ENCODE data around the gene SKI. TPM values are rescaled to one million over a fixed set of nuclear protein-coding genes. Genes with fewer than 3 reads are reported as not detected.

The SKI gene
- total RNA-seq, 1 donor from 2014 or later: 40.7 TPM

- DNase-seq: peak; percentile 58
- Mint-ChIP-seq H3K27me3 (no peaks in the 10 kb centered on the region), H3K9me3 (no peaks in the 10 kb centered on the region), H3K36me3 (ENCODE audit: low read depth) (peaks cover 25% of the 10 kb centered on the region), H3K27ac (peak overlapping the region; percentile 51), H3K4me1 (peaks cover 59% of the 10 kb centered on the region), H3K4me3 (peak overlapping the region; percentile 93)
- intact Hi-C loops (cut with micrococcal nuclease): no loop called here
Observed at GRCh38 chr1:2233468-2233867, 5.3 kb downstream of the SKI start.

- peak overlapping the region; percentile 93 for H3K4me3 Mint-ChIP-seq
- peaks cover 22% of the 10 kb centered on the region for H3K36me3 Mint-ChIP-seq (ENCODE audit: low read depth)
- H3K27ac Mint-ChIP-seq: peak overlapping the region; percentile 88
- peaks cover 62% of the 10 kb centered on the region for H3K4me1 Mint-ChIP-seq
- intact Hi-C loops (cut with micrococcal nuclease): loop anchor here (1.0 kb wide), 1 partner anchor 21 kb away; no protein-coding TSS in a partner anchor
- no peaks in the 10 kb centered on the region for H3K9me3 Mint-ChIP-seq
- H3K27me3 Mint-ChIP-seq: no peaks in the 10 kb centered on the region
- peak; percentile 91 for DNase-seq
Observed at GRCh38 chr1:2233997-2234761, 6.1 kb downstream of the SKI start.

DNA sequence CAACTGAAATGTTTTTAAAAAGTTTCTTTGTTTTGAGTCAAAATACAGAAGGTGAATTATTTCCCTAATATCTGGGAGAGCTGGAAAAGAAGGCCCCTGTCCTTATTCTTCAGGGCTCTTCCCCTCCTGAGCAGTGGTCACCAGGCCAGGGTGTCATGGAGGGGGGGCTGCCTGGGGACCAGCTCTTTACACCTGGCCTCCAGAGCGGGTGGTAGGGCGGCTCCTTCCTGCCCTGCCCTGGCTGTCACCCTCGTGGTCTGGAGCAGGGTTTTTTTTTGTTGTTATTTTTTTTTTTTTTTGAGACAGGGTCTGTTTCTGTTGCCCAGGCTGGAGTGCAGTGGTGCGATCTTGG, 6.6 kb downstream of the SKI start:
- Mint-ChIP-seq H3K9me3 (no peaks in the 10 kb centered on the region), H3K27me3 (no peaks in the 10 kb centered on the region), H3K4me3 (peak overlapping the region; percentile 93), H3K4me1 (peaks cover 63% of the 10 kb centered on the region), H3K27ac (peak overlapping the region; percentile 88), H3K36me3 (ENCODE audit: low read depth) (peaks cover 19% of the 10 kb centered on the region)
- peak; percentile 78 for DNase-seq
- intact Hi-C loops (cut with micrococcal nuclease): loop anchor here (1.0 kb wide), 1 partner anchor 21 kb away; no protein-coding TSS in a partner anchor

DNA sequence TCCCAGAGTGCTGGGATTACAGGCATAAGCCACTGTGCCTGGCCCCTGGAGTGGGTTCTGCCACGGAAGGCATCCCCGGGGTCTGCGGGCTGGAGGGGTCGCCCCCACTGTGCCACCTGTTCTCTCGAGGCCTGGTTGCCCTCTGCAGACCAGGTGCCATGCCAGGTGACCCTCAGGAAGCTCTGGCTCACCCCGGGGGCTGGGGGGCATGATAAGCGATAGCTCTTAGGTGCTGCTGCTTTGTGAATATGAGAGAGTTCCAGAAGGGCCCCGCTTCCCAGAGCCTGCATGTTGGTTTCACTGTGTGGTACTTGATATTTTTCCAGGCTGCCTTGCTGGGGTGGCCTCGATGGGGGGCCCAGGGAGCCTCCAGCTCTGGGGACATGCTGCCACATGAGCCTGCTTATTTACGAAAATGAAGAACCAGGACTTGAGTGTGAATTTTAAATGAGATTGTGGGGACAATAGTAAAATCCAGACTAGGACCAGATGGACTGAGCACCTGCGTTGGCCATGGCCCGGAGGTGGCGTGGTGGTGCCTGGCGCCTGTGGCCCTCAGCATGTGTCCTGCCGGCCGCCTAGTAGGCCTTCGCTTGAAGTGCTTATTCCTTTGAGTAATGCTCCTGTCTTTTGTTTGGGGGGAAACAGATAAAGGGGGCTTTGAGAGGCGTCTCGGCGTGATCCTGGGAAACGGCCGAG, 7.3 kb downstream of the SKI start:
- Mint-ChIP-seq H3K36me3 (ENCODE audit: low read depth) (peaks cover 20% of the 10 kb centered on the region), H3K4me3 (peak overlapping the region; percentile 38), H3K4me1 (peaks cover 70% of the 10 kb centered on the region), H3K9me3 (no peaks in the 10 kb centered on the region), H3K27me3 (no peaks in the 10 kb centered on the region), H3K27ac (peak overlapping the region; percentile 51)
- intact Hi-C loops (cut with micrococcal nuclease): no loop called here
- no peak for DNase-seq

DNA sequence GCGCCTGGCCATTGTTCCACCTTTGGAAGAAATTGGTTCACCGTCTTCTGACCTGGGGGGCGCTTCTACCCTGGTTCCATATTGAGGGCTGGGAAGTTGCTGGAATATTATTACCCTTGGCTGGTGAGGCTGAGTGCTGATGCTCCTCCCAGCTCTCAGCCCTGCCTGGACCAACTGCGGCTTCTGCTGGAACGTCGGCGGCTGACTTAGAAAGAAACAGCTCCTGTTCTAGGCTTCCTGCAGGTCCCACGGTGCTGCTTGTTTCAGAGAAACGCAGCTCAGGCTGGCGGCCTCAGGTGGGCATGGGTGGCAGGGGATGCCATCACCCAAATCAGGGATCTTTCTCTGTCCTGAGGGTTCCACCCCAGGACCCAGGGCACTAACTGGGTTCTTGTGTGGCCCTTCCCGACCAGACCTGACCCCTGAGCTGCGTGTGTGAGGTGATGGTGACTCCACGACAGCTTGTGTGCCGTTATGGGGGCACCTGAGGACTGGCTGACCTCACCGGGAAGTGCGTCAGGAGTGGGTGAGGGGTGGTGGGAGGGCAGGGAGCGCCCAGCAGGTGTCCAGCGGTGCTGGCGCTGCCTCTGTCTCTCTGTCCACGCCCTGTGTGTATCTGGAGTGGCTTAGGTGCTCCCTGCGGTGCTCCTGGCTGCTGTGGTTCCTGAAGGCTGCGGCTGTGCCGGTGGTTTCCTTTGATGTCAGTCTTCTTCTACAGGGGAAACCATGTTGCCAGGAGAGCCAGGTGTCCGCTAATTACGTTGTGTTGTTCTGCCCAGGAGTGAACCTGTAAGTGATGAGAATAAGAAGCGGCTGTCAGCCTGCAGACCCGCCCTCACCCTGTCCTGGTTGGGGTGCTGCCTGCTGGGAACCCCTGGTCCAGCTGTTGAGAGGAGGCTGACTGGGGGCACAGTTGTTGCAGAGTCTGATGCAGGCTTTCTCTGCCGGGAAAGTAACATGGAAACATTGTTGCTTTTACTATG, 8.9 kb downstream of the SKI start:
- intact Hi-C loops (cut with micrococcal nuclease): loop anchor here (2.0 kb wide), 1 partner anchor 110 kb away; no protein-coding TSS in a partner anchor
- H3K9me3 Mint-ChIP-seq: no peaks in the 10 kb centered on the region
- H3K27me3 Mint-ChIP-seq: no peaks in the 10 kb centered on the region
- peak; percentile 85 for DNase-seq
- peaks cover 64% of the 10 kb centered on the region for H3K4me1 Mint-ChIP-seq
- no peak overlapping the region for H3K27ac Mint-ChIP-seq
- H3K36me3 Mint-ChIP-seq (ENCODE audit: low read depth): peaks cover 20% of the 10 kb centered on the region
- H3K4me3 Mint-ChIP-seq: peak overlapping the region; percentile 72

DNA sequence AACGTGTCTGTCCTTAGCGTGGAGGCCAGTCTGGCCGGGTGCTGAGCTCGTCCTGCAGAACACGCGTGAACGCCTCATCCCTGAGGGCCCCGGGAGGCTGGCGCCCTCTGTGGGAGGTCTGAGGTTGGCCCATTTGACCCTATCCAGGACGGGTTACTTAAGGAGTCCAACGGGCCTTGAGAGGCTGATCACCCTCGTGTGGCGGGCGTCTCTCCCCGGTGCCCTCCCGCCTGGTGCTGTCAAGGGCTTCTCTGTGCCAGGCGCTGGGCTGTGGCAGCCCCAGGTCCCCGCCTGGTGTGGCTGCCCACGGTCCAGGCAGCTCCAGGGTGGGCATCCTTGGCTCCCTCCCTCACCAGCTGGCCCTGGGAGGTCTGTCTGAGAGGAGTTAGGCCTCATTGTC, 9.7 kb downstream of the SKI start:
- H3K9me3 Mint-ChIP-seq: no peaks in the 10 kb centered on the region
- peaks cover 24% of the 10 kb centered on the region for H3K36me3 Mint-ChIP-seq (ENCODE audit: low read depth)
- peaks cover 60% of the 10 kb centered on the region for H3K4me1 Mint-ChIP-seq
- no peak for DNase-seq
- no peak overlapping the region for H3K27ac Mint-ChIP-seq
- H3K4me3 Mint-ChIP-seq: peak overlapping the region; percentile 72
- H3K27me3 Mint-ChIP-seq: no peaks in the 10 kb centered on the region
- intact Hi-C loops (cut with micrococcal nuclease): loop anchor here (2.0 kb wide), 1 partner anchor 111 kb away; no protein-coding TSS in a partner anchor

GRCh38 chr1:2238361-2239012, 10.4 kb downstream of the SKI start:
- Mint-ChIP-seq H3K4me3 (no peak overlapping the region), H3K36me3 (ENCODE audit: low read depth) (peaks cover 29% of the 10 kb centered on the region), H3K27ac (no peak overlapping the region), H3K27me3 (no peaks in the 10 kb centered on the region), H3K9me3 (no peaks in the 10 kb centered on the region), H3K4me1 (peaks cover 59% of the 10 kb centered on the region)
- intact Hi-C loops (cut with micrococcal nuclease): no loop called here
- DNase-seq: no peak

GRCh38 chr1:2239013-2239370, 10.9 kb downstream of the SKI start:
- no peak overlapping the region for H3K27ac Mint-ChIP-seq
- peaks cover 57% of the 10 kb centered on the region for H3K4me1 Mint-ChIP-seq
- peaks cover 33% of the 10 kb centered on the region for H3K36me3 Mint-ChIP-seq (ENCODE audit: low read depth)
- DNase-seq: no peak
- no peaks in the 10 kb centered on the region for H3K9me3 Mint-ChIP-seq
- no peaks in the 10 kb centered on the region for H3K27me3 Mint-ChIP-seq
- intact Hi-C loops (cut with micrococcal nuclease): no loop called here
- H3K4me3 Mint-ChIP-seq: no peak overlapping the region

DNA sequence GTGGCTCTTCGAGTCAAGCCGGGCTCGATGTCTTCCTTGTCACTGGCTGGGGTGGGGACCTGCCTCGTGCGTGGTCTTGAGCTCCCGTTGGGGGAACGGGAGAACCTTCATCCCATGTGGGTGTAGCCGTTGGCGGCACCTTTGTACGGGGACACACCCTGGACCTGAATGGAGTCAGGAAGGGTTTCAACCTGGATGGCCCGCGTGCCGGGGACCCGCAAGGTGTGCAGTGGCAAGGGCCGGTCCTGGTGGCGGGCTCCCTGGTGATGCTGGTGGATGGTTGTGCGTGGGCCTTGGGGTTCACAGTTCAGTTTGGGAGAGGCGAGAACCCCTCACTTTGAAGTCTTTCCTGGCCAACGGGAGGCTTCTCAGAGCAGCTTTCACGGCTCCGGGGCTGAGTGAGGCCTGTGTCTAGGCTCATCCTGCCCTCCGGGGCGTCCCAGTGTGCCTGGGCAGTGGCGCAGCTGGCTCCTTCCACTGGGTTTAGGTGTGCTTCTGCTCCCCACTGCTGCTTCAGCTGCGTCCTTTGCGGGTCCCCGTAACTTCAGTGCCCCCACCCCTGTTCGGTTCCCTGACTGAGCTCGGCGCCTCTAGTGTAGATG, 11.4 kb downstream of the SKI start:
- Mint-ChIP-seq H3K36me3 (ENCODE audit: low read depth) (peaks cover 34% of the 10 kb centered on the region), H3K9me3 (no peaks in the 10 kb centered on the region), H3K4me3 (peak overlapping the region; percentile 40), H3K4me1 (peaks cover 54% of the 10 kb centered on the region), H3K27me3 (no peaks in the 10 kb centered on the region), H3K27ac (no peak overlapping the region)
- intact Hi-C loops (cut with micrococcal nuclease): no loop called here
- no peak for DNase-seq

- Mint-ChIP-seq H3K4me1 (peaks cover 52% of the 10 kb centered on the region), H3K36me3 (ENCODE audit: low read depth) (peaks cover 35% of the 10 kb centered on the region), H3K27ac (peak overlapping the region; percentile 74), H3K4me3 (peak overlapping the region; percentile 40), H3K27me3 (no peaks in the 10 kb centered on the region), H3K9me3 (no peaks in the 10 kb centered on the region)
- no peak for DNase-seq
- intact Hi-C loops (cut with micrococcal nuclease): no loop called here
Observed at GRCh38 chr1:2240270-2241156, 12.4 kb downstream of the SKI start.

- H3K4me1 Mint-ChIP-seq: peaks cover 50% of the 10 kb centered on the region
Observed at GRCh38 chr1:2241820-2242219, 13.7 kb downstream of the SKI start.

More at GRCh38 chr1:2241820-2242219, 13.7 kb downstream of the SKI start:
- intact Hi-C loops (cut with micrococcal nuclease): no loop called here
- DNase-seq: no peak
- no peak overlapping the region for H3K4me3 Mint-ChIP-seq
- H3K27ac Mint-ChIP-seq: no peak overlapping the region
- H3K36me3 Mint-ChIP-seq (ENCODE audit: low read depth): peaks cover 39% of the 10 kb centered on the region
- no peaks in the 10 kb centered on the region for H3K9me3 Mint-ChIP-seq
- no peaks in the 10 kb centered on the region for H3K27me3 Mint-ChIP-seq

All from activated CD4-positive, alpha-beta T cell treated with anti-CD3 and anti-CD28 coated beads, Interleukin-2, amount 10 ng/mL, durations not matched to agents 24 days and 14 days (primary cell).